ENCODE results near the gene SYVN1.

GRCh38 chr11:65113839-65114238 lies 20.5 kb downstream of the SYVN1 start:
- TF ChIP-seq CTCF (IDR thresholded peaks at IDR 0.05) (no peak), CBX8 (IDR thresholded peaks at IDR 0.05) (no peak), MAX (IDR thresholded peaks at IDR 0.05) (no peak)
